PFSK-1 (cell line): Measurements from ENCODE around the gene SUCLG2.

Source experiments
- FOXP2 ChIP-seq: optimal IDR thresholded peaks from 2 replicates; pipeline ENCODE3; 2011; ENCODE audit warnings: borderline replicate concordance, control low read depth, inconsistent platforms; ENCODE audit not compliant: insufficient read depth; ENCODE audit errors: extremely low read length, extremely low read depth
- POLR2AphosphoS5 ChIP-seq: IDR thresholded peaks from 2 replicates; pipeline ENCODE4 v1.6.1; 2012; ENCODE audit warnings: low read depth, mild to moderate bottlenecking, control low read depth, low read length, moderate library complexity
- REST ChIP-seq, 2 experiments: IDR thresholded peaks; 2 replicates each; pipeline versions ENCODE4 v1.6.1 to v1.8.0; 2011 to 2012; ENCODE audit warnings: low read depth in 2 of 2, low read length in 2 of 2, control low read depth in 1 of 2, inconsistent platforms in 1 of 2, mild to moderate bottlenecking in 1 of 2, moderate library complexity in 1 of 2; ENCODE audit not compliant: insufficient read depth in 1 of 2
- SIN3A ChIP-seq: IDR thresholded peaks from 2 replicates; pipeline ENCODE4 v1.6.1; 2012; ENCODE audit warnings: mild to moderate bottlenecking, low read length, moderate library complexity, borderline replicate concordance; ENCODE audit not compliant: insufficient read depth
- TAF1 ChIP-seq: IDR thresholded peaks from 2 replicates; pipeline ENCODE4 v1.6.1; 2012; ENCODE audit warnings: low read length, control low read depth, borderline replicate concordance; ENCODE audit not compliant: insufficient read depth

The SUCLG2 gene

GRCh38 chr3:67691926-67692325 is 37.5 kb upstream of the SUCLG2 start:
- TF ChIP-seq SIN3A: no peak
- no peak for TF ChIP-seq TAF1
- TF ChIP-seq POLR2AphosphoS5: no peak
- no peak for TF ChIP-seq FOXP2
- no peak for TF ChIP-seq REST (IDR thresholded peaks at IDR 0.05; ENCODE audit: insufficient read depth in 1 of 2, low read depth in 2 of 2, low read length in 2 of 2)

- no peak for TF ChIP-seq REST (IDR thresholded peaks at IDR 0.05; ENCODE audit: insufficient read depth in 1 of 2, low read depth in 2 of 2, low read length in 2 of 2)
- TF ChIP-seq SIN3A: no peak
- no peak for TF ChIP-seq TAF1
- TF ChIP-seq POLR2AphosphoS5: no peak
These were observed 36.8 kb upstream of the SUCLG2 start for GRCh38 chr3:67691207-67691606.

GRCh38 chr3:67689806-67690205 is 35.4 kb upstream of the SUCLG2 start:
- TF ChIP-seq SIN3A (no peak), POLR2AphosphoS5 (no peak), REST (IDR thresholded peaks at IDR 0.05; ENCODE audit: insufficient read depth in 1 of 2, low read depth in 2 of 2, low read length in 2 of 2) (no peak), FOXP2 (no peak), TAF1 (no peak)

- no peak for TF ChIP-seq SIN3A
- no peak for TF ChIP-seq POLR2AphosphoS5
These were observed 33.8 kb upstream of the SUCLG2 start for GRCh38 chr3:67688231-67688630.

GRCh38 chr3:67686069-67686468 is 31.7 kb upstream of the SUCLG2 start:
- TF ChIP-seq TAF1 (no peak), POLR2AphosphoS5 (no peak), SIN3A (no peak), REST (IDR thresholded peaks at IDR 0.05; ENCODE audit: insufficient read depth in 1 of 2, low read depth in 2 of 2, low read length in 2 of 2) (no peak), FOXP2 (no peak)
